ENCODE data around the gene SEMA5A.
A peak's percentile ranks its signal among the peaks of the same experiment; 100 is the strongest.

The SEMA5A gene

DNA sequence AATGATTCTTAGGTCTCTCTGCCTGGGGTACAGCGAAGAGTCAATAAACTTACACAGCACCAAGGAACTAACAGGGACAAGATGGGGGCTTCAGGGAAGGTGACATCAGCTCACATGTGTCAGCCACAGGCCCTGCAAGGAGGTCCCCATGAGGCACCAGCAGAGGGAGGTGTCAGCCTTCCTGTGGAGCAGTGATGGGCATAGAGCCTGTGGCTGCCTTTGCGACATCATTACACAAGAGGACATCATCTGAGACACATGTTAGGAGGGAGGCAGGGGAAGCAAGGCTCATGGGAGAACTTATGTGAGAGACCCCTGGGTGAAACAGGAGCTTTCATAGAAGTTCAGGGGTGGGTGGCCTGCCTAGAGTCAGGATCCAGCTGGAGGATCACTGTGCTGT lies 389.6 kb downstream of the SEMA5A start:
- TF ChIP-seq, protein P1, sequence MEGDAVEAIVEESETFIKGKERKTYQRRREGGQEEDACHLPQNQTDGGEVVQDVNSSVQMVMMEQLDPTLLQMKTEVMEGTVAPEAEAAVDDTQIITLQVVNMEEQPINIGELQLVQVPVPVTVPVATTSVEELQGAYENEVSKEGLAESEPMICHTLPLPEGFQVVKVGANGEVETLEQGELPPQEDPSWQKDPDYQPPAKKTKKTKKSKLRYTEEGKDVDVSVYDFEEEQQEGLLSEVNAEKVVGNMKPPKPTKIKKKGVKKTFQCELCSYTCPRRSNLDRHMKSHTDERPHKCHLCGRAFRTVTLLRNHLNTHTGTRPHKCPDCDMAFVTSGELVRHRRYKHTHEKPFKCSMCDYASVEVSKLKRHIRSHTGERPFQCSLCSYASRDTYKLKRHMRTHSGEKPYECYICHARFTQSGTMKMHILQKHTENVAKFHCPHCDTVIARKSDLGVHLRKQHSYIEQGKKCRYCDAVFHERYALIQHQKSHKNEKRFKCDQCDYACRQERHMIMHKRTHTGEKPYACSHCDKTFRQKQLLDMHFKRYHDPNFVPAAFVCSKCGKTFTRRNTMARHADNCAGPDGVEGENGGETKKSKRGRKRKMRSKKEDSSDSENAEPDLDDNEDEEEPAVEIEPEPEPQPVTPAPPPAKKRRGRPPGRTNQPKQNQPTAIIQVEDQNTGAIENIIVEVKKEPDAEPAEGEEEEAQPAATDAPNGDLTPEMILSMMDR (conservative IDR thresholded peaks at IDR 0.05; ENCODE audit: low read length): peak; percentile 72
- H3K4me3 ChIP-seq (ENCODE audit: low read length): no peak overlapping the region
- peak; percentile 79 for DNase-seq (ENCODE audit: low read depth)

DNA sequence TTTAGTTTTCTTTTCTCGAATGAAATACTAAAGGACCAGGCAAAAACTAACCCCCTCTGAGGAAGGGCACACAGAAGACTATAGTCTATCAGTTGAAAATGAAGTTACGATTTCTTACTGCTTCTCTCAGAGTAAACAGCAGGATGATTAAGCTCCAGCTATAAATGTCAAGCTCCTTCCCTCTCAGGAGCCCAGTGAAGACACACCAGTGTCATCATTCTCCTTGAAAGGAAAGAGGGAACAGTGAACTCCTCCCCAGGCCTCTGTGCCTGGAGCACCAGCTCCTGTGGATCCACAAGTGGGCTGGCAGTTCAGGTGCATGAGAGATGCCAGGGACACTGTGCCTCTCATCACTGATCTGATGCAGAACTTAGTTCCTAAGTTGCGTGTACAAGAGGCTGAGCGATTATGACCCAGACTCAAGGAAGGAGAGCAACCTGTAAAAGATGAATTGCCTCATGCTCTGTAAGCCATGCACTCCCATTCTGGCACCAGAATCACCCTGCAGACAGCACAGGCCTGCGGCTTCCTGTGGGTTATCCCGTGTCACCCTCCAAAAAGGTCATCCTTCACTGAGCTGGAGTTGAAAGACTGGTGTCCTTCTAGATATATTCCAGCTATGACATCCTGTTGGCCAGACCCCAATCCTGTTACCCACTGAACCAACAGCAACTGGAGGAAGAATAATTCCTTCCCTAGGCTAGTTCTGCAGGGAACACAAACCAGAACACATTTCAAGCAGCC lies 394.0 kb downstream of the SEMA5A start:
- no peak for DNase-seq (ENCODE audit: low read depth)
- no peak overlapping the region for H3K4me3 ChIP-seq (ENCODE audit: low read length)
- TF ChIP-seq, protein P1 (conservative IDR thresholded peaks at IDR 0.05; ENCODE audit: low read length): no peak

DNA sequence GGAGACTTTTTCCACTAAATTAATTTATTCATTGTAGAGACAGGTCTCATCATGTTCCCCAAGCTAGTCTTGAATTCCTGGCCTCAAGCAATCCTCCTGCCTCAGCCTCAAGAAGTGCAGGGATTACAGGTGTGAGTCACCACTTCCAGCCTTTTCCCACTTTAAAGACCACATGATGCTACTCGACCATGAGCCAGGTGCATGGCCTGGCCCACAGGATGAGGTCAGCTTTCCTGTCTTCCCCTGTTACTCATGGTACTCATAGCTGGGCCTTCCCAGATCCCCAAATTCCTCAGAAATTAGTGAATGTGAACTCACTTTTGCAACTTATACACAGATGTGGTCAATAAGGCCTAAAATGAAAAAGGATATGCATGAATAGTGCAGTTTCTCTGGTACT lies 395.9 kb downstream of the SEMA5A start:
- no peak overlapping the region for H3K4me3 ChIP-seq (ENCODE audit: low read length)
- TF ChIP-seq, protein P1 (conservative IDR thresholded peaks at IDR 0.05; ENCODE audit: low read length): no peak
- DNase-seq (ENCODE audit: low read depth): peak; percentile 73

DNA sequence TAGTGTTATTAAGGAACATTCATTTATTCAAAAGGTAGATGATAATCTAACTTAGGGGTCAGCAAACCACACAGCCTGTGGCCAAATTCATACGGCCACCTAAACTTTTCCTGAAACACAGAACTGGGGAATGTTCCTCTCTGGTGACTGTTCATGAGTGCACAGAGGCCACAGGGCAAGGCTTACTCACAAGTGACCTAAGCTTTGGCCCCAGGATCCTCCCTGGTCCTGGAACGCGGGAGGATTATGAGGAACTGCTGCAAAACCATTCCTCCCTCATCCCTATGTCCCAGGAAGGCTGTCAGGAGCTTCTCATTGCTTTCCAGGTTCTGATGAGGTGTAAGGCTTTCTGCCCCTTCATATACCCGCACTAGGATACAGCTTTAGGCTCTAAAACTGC lies 397.6 kb downstream of the SEMA5A start:
- no peak for DNase-seq (ENCODE audit: low read depth)
- TF ChIP-seq, protein P1 (conservative IDR thresholded peaks at IDR 0.05; ENCODE audit: low read length): no peak
- no peak overlapping the region for H3K4me3 ChIP-seq (ENCODE audit: low read length)

DNA sequence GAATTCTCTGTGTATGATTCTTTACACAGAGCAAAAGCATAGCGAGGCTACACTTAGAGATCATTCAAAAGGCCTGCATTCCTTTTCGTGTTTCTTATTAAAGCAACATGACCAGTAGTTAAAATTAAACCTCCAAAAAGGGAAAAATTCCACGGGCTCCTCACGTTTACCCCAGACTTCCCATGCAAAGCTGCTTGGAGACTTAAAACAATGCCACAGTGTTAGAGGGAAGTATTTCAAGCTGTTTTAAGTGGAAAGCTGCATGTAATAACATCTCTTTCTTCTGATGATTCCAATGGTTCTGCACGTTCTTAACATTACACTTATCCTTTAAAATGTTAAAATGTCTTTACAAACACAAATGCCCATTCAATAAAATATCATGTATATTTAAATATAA lies 405.2 kb downstream of the SEMA5A start:
- no peak for DNase-seq (ENCODE audit: low read depth)
- TF ChIP-seq, protein P1 (conservative IDR thresholded peaks at IDR 0.05; ENCODE audit: low read length): no peak
- H3K4me3 ChIP-seq (ENCODE audit: low read length): no peak overlapping the region

DNA sequence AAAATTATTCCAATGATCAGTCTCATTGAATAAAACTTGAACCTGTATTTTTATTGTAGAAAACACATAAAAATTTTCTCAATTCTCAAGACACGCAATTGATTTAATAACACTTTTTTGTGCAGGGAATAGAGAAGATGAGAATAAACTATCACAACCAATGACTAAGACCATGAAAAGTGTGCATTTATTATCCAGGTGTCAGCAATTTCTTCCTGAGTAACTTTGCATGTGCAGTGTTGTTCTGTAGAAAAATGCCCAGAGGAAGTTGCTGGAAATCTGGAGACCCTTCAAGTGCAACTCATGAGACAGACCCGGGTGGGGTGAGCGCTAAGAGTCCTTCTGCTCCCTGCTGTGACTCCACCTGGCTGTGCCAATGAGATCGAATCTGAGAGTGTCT lies 405.7 kb downstream of the SEMA5A start:
- no peak overlapping the region for H3K4me3 ChIP-seq (ENCODE audit: low read length)
- no peak for DNase-seq (ENCODE audit: low read depth)
- TF ChIP-seq, protein P1 (conservative IDR thresholded peaks at IDR 0.05; ENCODE audit: low read length): no peak

DNA sequence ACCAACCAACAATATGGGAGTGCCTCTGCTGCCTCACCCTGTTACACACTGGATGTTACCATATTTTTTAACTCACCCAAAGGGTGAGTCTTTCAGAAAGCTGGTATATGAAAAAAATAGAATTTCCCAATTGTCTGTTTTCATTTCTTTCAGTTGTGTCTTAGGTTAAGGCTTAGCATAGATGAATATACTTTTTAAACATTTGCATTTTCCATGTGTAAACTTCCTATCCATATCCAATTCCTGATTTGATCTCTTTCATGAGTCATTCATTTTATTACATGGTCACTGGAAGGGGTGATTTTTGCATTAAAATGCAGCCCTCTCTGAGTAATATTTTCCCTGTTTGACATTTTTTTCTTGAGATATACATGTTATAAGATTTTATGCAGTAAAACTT lies 406.5 kb downstream of the SEMA5A start:
- TF ChIP-seq, protein P1 (conservative IDR thresholded peaks at IDR 0.05; ENCODE audit: low read length): no peak
- H3K4me3 ChIP-seq (ENCODE audit: low read length): no peak overlapping the region
- no peak for DNase-seq (ENCODE audit: low read depth)
